Peyer's patch (tissue), 4 donors: ENCODE measurements around the gene ELK3.

Experiments
- POLR2A ChIP-seq, 2 donors: fragments of 450-650 bp; IDR thresholded peaks; one replicate each; pipeline ENCODE4 v1.5.1; 2017; ENCODE audit warnings: antibody characterized with exemption in 2 of 2, mild to moderate bottlenecking in 2 of 2, moderate library complexity in 2 of 2
- TF ChIP-seq, protein P1 (sequence below), 6 experiments: fragments of 450-650 bp in 4 of 6; fragments of 200-600 bp in 2 of 6; sonication (generic) in 1 of 6; IDR thresholded peaks; one replicate each; pipeline ENCODE4 v1.5.1; 2017 to 2019; ENCODE audit warnings: antibody characterized with exemption in 6 of 6, mild to moderate bottlenecking in 3 of 6, moderate library complexity in 1 of 6

DNA sequence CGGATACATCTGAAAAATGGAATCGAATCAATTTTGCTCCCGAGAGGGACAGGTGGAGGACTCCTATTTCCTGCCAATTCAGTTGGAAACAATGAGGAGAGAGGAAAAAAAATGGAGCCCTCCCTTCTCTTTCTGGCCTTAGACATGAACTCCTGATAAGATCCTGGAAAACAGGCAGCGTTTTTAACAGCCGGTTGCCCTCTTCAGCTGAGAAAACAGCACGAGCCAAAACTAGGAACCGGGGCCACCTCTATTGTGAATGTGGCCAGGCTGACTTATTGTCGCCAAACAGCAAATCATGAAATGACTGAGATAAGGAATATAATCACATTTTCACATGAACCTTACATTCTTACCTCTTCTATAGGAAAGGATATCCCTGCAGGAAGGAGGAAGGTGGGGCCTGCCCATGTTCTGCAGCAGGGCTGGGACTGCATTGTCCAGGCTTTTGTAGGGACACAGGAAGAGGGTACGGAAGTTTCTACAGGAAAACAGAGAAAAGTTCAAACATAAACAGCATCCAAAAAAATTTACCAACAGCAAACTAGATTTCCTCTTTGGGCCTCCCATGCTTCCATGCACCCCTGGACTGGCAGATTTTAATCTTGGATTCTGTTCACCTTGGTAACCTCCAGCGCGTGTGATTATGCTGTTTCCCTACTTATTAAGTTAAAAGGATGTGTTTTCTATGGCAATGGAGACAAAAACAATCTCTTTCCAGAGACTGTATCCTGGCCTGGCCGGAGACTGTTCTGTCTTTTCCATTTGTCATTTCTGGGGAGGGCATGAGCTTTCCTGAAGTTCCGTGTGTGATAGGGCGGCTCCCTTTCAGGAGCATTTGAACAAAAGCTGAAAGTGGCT is 29.0 kb upstream of the ELK3 start:
- TF ChIP-seq, protein P1, sequence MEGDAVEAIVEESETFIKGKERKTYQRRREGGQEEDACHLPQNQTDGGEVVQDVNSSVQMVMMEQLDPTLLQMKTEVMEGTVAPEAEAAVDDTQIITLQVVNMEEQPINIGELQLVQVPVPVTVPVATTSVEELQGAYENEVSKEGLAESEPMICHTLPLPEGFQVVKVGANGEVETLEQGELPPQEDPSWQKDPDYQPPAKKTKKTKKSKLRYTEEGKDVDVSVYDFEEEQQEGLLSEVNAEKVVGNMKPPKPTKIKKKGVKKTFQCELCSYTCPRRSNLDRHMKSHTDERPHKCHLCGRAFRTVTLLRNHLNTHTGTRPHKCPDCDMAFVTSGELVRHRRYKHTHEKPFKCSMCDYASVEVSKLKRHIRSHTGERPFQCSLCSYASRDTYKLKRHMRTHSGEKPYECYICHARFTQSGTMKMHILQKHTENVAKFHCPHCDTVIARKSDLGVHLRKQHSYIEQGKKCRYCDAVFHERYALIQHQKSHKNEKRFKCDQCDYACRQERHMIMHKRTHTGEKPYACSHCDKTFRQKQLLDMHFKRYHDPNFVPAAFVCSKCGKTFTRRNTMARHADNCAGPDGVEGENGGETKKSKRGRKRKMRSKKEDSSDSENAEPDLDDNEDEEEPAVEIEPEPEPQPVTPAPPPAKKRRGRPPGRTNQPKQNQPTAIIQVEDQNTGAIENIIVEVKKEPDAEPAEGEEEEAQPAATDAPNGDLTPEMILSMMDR (IDR thresholded peaks at IDR 0.05) = no peak
- no peak for TF ChIP-seq POLR2A (IDR thresholded peaks at IDR 0.05)
